C4-2B (cell line): ENCODE data around the gene CAMKK1.

Source experiments
- ZFX ChIP-seq: fragments of 450-650 bp; IDR thresholded peaks from 2 replicates; pipeline ENCODE4 v1.6.1; 2017
- TF ChIP-seq, protein P1 (sequence below): fragments of 450-650 bp; conservative IDR thresholded peaks from 2 replicates; pipeline ENCODE4 v1.5.1; 2017; ENCODE audit warnings: mild to moderate bottlenecking

- TF ChIP-seq, protein P1, sequence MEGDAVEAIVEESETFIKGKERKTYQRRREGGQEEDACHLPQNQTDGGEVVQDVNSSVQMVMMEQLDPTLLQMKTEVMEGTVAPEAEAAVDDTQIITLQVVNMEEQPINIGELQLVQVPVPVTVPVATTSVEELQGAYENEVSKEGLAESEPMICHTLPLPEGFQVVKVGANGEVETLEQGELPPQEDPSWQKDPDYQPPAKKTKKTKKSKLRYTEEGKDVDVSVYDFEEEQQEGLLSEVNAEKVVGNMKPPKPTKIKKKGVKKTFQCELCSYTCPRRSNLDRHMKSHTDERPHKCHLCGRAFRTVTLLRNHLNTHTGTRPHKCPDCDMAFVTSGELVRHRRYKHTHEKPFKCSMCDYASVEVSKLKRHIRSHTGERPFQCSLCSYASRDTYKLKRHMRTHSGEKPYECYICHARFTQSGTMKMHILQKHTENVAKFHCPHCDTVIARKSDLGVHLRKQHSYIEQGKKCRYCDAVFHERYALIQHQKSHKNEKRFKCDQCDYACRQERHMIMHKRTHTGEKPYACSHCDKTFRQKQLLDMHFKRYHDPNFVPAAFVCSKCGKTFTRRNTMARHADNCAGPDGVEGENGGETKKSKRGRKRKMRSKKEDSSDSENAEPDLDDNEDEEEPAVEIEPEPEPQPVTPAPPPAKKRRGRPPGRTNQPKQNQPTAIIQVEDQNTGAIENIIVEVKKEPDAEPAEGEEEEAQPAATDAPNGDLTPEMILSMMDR = no peak
- TF ChIP-seq ZFX = no peak
These were observed 25.7 kb downstream of the CAMKK1 start for GRCh38 chr17:3867106-3867505.
